ENCODE results near the gene LRP1-AS.

The LRP1-AS gene

DNA sequence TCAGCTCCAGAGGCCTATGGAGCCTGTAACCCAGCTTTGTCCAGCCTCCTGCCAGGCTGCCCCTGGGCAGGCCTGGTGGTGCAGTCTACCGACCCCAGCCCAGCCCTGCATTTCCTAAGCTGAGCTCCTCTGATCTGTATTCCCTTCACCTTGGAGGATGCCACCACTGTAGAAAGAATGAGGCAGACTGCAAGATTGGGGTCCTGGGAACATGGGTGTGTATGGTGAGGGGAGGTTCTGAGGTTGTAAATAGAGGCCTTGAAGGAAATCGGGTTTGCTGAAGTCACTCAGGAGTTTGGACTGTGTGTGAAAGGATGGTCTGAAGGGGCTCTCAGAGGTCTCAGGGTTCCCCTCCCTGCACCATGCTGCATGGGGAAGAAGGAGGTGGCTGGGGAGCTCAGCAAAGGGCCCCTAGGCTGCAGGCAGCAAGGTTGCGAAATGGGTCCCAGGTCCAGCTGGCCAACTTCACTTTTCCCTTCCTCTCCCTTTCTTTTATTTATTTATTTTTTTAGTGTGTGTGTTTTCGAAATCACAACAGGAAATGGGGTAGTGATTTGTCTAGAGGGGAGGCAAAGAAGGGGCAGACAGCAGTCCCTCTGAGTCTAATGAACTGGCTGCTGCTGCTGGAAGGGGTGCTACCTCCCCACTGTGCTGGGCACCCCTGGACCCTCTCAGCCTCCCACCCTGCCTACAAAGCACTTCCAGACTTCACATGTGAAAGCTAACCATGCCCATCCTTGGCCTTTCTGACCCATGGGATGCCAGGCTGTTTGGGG lies 1.2 kb upstream of the LRP1-AS start:
- TF ChIP-seq CSRNP3 (CRISPR knock-in tag; IDR thresholded peaks at IDR 0.05) = no peak
- TF ChIP-seq ISL1 (CRISPR knock-in tag; IDR thresholded peaks at IDR 0.05) = no peak
- TF ChIP-seq ZNF70 (CRISPR knock-in tag; IDR thresholded peaks at IDR 0.05) = no peak
- no peak for TF ChIP-seq TOX (CRISPR knock-in tag; IDR thresholded peaks at IDR 0.05; ENCODE audit: borderline replicate concordance)
- TF ChIP-seq ZNF8 (CRISPR knock-in tag; IDR thresholded peaks at IDR 0.05) = no peak
- no peak for TF ChIP-seq CSDC2 (CRISPR knock-in tag; IDR thresholded peaks at IDR 0.05)
- no peak for TF ChIP-seq PPARA (CRISPR knock-in tag; IDR thresholded peaks at IDR 0.05; ENCODE audit: borderline replicate concordance)
- no peak for TF ChIP-seq ESRRG (CRISPR knock-in tag; IDR thresholded peaks at IDR 0.05)
- no peak for TF ChIP-seq POU6F1 (CRISPR knock-in tag; IDR thresholded peaks at IDR 0.05; ENCODE audit: borderline replicate concordance, low read depth)
- no peak for TF ChIP-seq ZC3H10 (CRISPR knock-in tag; IDR thresholded peaks at IDR 0.05)
- TF ChIP-seq OSR1 (CRISPR knock-in tag; IDR thresholded peaks at IDR 0.05) = no peak
- TF ChIP-seq GLIS3 (CRISPR knock-in tag; IDR thresholded peaks at IDR 0.05) = no peak
- TF ChIP-seq, protein P1, sequence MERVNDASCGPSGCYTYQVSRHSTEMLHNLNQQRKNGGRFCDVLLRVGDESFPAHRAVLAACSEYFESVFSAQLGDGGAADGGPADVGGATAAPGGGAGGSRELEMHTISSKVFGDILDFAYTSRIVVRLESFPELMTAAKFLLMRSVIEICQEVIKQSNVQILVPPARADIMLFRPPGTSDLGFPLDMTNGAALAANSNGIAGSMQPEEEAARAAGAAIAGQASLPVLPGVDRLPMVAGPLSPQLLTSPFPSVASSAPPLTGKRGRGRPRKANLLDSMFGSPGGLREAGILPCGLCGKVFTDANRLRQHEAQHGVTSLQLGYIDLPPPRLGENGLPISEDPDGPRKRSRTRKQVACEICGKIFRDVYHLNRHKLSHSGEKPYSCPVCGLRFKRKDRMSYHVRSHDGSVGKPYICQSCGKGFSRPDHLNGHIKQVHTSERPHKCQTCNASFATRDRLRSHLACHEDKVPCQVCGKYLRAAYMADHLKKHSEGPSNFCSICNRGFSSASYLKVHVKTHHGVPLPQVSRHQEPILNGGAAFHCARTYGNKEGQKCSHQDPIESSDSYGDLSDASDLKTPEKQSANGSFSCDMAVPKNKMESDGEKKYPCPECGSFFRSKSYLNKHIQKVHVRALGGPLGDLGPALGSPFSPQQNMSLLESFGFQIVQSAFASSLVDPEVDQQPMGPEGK (CRISPR knock-in tag; IDR thresholded peaks at IDR 0.05; ENCODE audit: borderline replicate concordance) = no peak
- no peak for TF ChIP-seq ZNF565 (CRISPR knock-in tag; conservative IDR thresholded peaks at IDR 0.05; ENCODE audit: low read depth)
- TF ChIP-seq TSHZ2 (CRISPR knock-in tag; IDR thresholded peaks at IDR 0.05) = no peak
- TF ChIP-seq ARNTL (CRISPR knock-in tag; IDR thresholded peaks at IDR 0.05; ENCODE audit: borderline replicate concordance, low read depth) = no peak
- no peak for TF ChIP-seq BACH2 (CRISPR knock-in tag; IDR thresholded peaks at IDR 0.05; ENCODE audit: borderline replicate concordance)
- no peak for TF ChIP-seq TCF4 (CRISPR knock-in tag; IDR thresholded peaks at IDR 0.05; ENCODE audit: borderline replicate concordance)
- ATAC-seq = no peak

GRCh38 chr12:57146092-57146491 lies 1.3 kb downstream of the LRP1-AS start:
- ATAC-seq = no peak
- TF ChIP-seq ARNTL (CRISPR knock-in tag; IDR thresholded peaks at IDR 0.05; ENCODE audit: borderline replicate concordance, low read depth) = no peak
- TF ChIP-seq ZNF8 (CRISPR knock-in tag; IDR thresholded peaks at IDR 0.05) = no peak
- no peak for TF ChIP-seq ZFP30 (CRISPR knock-in tag; IDR thresholded peaks at IDR 0.05)
- TF ChIP-seq, protein P1 (CRISPR knock-in tag; IDR thresholded peaks at IDR 0.05; ENCODE audit: borderline replicate concordance) = no peak
- no peak for TF ChIP-seq TSHZ2 (CRISPR knock-in tag; IDR thresholded peaks at IDR 0.05)
- no peak for TF ChIP-seq BACH2 (CRISPR knock-in tag; IDR thresholded peaks at IDR 0.05; ENCODE audit: borderline replicate concordance)
- TF ChIP-seq ZNF565 (CRISPR knock-in tag; conservative IDR thresholded peaks at IDR 0.05; ENCODE audit: low read depth) = no peak
- no peak for TF ChIP-seq POU6F1 (CRISPR knock-in tag; IDR thresholded peaks at IDR 0.05; ENCODE audit: borderline replicate concordance, low read depth)
- no peak for TF ChIP-seq ZNF70 (CRISPR knock-in tag; IDR thresholded peaks at IDR 0.05)
- no peak for TF ChIP-seq OSR1 (CRISPR knock-in tag; IDR thresholded peaks at IDR 0.05)
- no peak for TF ChIP-seq ISL1 (CRISPR knock-in tag; IDR thresholded peaks at IDR 0.05)
- TF ChIP-seq ZC3H10 (CRISPR knock-in tag; IDR thresholded peaks at IDR 0.05) = no peak
- no peak for TF ChIP-seq CREB5 (CRISPR knock-in tag; IDR thresholded peaks at IDR 0.05; ENCODE audit: low read depth)
- TF ChIP-seq TCF4 (CRISPR knock-in tag; IDR thresholded peaks at IDR 0.05; ENCODE audit: borderline replicate concordance) = no peak
- TF ChIP-seq ESRRG (CRISPR knock-in tag; IDR thresholded peaks at IDR 0.05) = no peak
- no peak for TF ChIP-seq PPARA (CRISPR knock-in tag; IDR thresholded peaks at IDR 0.05; ENCODE audit: borderline replicate concordance)
- no peak for TF ChIP-seq GLIS3 (CRISPR knock-in tag; IDR thresholded peaks at IDR 0.05)

Data from SK-N-SH treated with all-trans-retinoic acid at 6 μM for 48 hours (cell line).